Thoracic aorta (tissue), 2 donors: ENCODE data around the gene HSPA12A. TPM values are rescaled to one million over a fixed set of nuclear protein-coding genes. Genes with fewer than 3 reads are reported as not detected.
A peak's percentile ranks its signal among the peaks of the same experiment; 100 is the strongest.

Source experiments
- ATAC-seq: fragments of 150-250 bp; one replicate; pipeline ENCODE4 v1.8.0; 2017; ENCODE audit warnings: low read depth; ENCODE audit not compliant: insufficient number of reproducible peaks, low FRiP score
- DNase-seq: peaks from one replicate; pipeline ENCODE4 v3.0.0-alpha.2; 2020; ENCODE audit warnings: low spot score
- H3K27ac ChIP-seq, 2 donors: fragments of 200-600 bp; sonication (generic); 1 replicate in 1 of 2; 2 replicates in 1 of 2; pipeline ENCODE4 v1.5.1; 2016; ENCODE audit warnings: mild to moderate bottlenecking in 2 of 2, moderate library complexity in 2 of 2
- H3K27me3 ChIP-seq: fragments of 200-600 bp; sonication (generic); replicated peaks from 2 replicates; pipeline ENCODE4 v1.6.0; 2016; ENCODE audit warnings: mild to moderate bottlenecking; ENCODE audit not compliant: insufficient read depth
- H3K36me3 ChIP-seq: fragments of 200-600 bp; sonication (generic); one replicate; pipeline ENCODE4 v1.5.1; 2016
- H3K4me1 ChIP-seq, 2 donors: fragments of 200-600 bp; sonication (generic); 1 replicate in 1 of 2; 2 replicates in 1 of 2; pipeline versions ENCODE4 v1.5.1 to v1.6.0; 2016; ENCODE audit warnings: low read depth in 2 of 2, mild to moderate bottlenecking in 1 of 2; ENCODE audit not compliant: control insufficient read depth in 1 of 2
- H3K4me3 ChIP-seq: fragments of 200-600 bp; sonication (generic); 2 replicates; pipeline ENCODE4 v1.5.1; 2016; ENCODE audit warnings: mild to moderate bottlenecking
- H3K9me3 ChIP-seq: fragments of 200-600 bp; sonication (generic); 2 replicates; pipeline ENCODE4 v1.5.1; 2016
- CTCF ChIP-seq: fragments of 200-600 bp; sonication (generic); IDR thresholded peaks from one replicate; pipeline ENCODE4 v1.5.1; 2019; ENCODE audit warnings: antibody characterized with exemption
- total RNA-seq, 2 donors: library from RNA; depleted of rRNA; stranded (reverse); fragments of >200 nt; gene quantifications; one replicate each; pipeline versions ENCODE4 v1.1.0 to v1.2.3, GENCODE V29; 2016

HSPA12A gene
- total RNA-seq, 2 donors from 2014 or later, result 10.2 to 13.6 TPM

GRCh38 chr10:116748041-116748440 is 5.7 kb upstream of the HSPA12A start:
- H3K27ac ChIP-seq, result no peak overlapping the region
- no peak overlapping the region for H3K4me3 ChIP-seq
- DNase-seq, result no peak
- peaks cover under 1 to 8% of the 10 kb centered on the region in 2 donors for H3K4me1 ChIP-seq
- H3K36me3 ChIP-seq, result no peaks in the 10 kb centered on the region
- ATAC-seq, result no peak
- no peaks in the 10 kb centered on the region for H3K9me3 ChIP-seq
- TF ChIP-seq CTCF, result no peak
- H3K27me3 ChIP-seq, result no peaks in the 10 kb centered on the region

GRCh38 chr10:116747325-116747724 is 5.0 kb upstream of the HSPA12A start:
- TF ChIP-seq CTCF, result no peak
- H3K9me3 ChIP-seq, result no peaks in the 10 kb centered on the region
- H3K27me3 ChIP-seq, result no peaks in the 10 kb centered on the region
- peaks cover 0 to 7% of the 10 kb centered on the region in 2 donors for H3K4me1 ChIP-seq
- H3K27ac ChIP-seq, result no peak overlapping the region
- no peak overlapping the region for H3K4me3 ChIP-seq
- ATAC-seq, result no peak
- H3K36me3 ChIP-seq, result no peaks in the 10 kb centered on the region
- no peak for DNase-seq

- Histone ChIP-seq H3K9me3 (no peaks in the 10 kb centered on the region), H3K27me3 (no peaks in the 10 kb centered on the region), H3K4me3 (no peak overlapping the region), H3K27ac (no peak overlapping the region), H3K4me1 (peaks cover 0 to 7% of the 10 kb centered on the region in 2 donors), H3K36me3 (no peaks in the 10 kb centered on the region)
- ATAC-seq (no peak), DNase-seq (no peak)
- TF ChIP-seq CTCF, result no peak
Measured at GRCh38 chr10:116744885-116745284, 2.5 kb upstream of the HSPA12A start.

- peaks cover 0 to 7% of the 10 kb centered on the region in 2 donors for H3K4me1 ChIP-seq
- no peak for DNase-seq
- no peak overlapping the region for H3K27ac ChIP-seq
- no peak for TF ChIP-seq CTCF
- no peak for ATAC-seq
- H3K27me3 ChIP-seq, result no peaks in the 10 kb centered on the region
- H3K36me3 ChIP-seq, result no peaks in the 10 kb centered on the region
- H3K4me3 ChIP-seq, result no peak overlapping the region
- H3K9me3 ChIP-seq, result no peaks in the 10 kb centered on the region
Measured at GRCh38 chr10:116744163-116744753, 1.9 kb upstream of the HSPA12A start.

GRCh38 chr10:116743266-116744064 is 1.1 kb upstream of the HSPA12A start:
- Histone ChIP-seq H3K27me3 (no peaks in the 10 kb centered on the region), H3K9me3 (no peaks in the 10 kb centered on the region), H3K36me3 (no peaks in the 10 kb centered on the region), H3K27ac (peak overlapping the region; percentile 95 to 96), H3K4me3 (peak overlapping the region; percentile 88), H3K4me1 (peaks cover 0 to 7% of the 10 kb centered on the region in 2 donors)
- no peak for DNase-seq
- no peak for TF ChIP-seq CTCF
- no peak for ATAC-seq
